Subcutaneous abdominal adipose tissue (tissue), 5 donors: ENCODE data around the gene MAPKBP1.

Experiments used
- H3K27ac ChIP-seq: one replicate; pipeline ENCODE4 v1.7.0; 2013; ENCODE audit warnings: low read depth, mild to moderate bottlenecking, inconsistent platforms, low read length, moderate library complexity
- H3K27me3 ChIP-seq, 5 donors: one replicate each; pipeline ENCODE4 v1.7.0; 2013; ENCODE audit warnings: low read length in 5 of 5, inconsistent platforms in 1 of 5; ENCODE audit not compliant: control insufficient read depth in 5 of 5, insufficient read depth in 4 of 5
- H3K36me3 ChIP-seq, 5 donors: one replicate each; pipeline ENCODE4 v1.7.0; 2013; ENCODE audit warnings: low read length in 5 of 5; ENCODE audit not compliant: control insufficient read depth in 5 of 5, insufficient read depth in 5 of 5
- H3K4me1 ChIP-seq, 5 donors: one replicate each; pipeline ENCODE4 v1.7.0; 2013; ENCODE audit warnings: low read length in 5 of 5, mild to moderate bottlenecking in 3 of 5, moderate library complexity in 1 of 5; ENCODE audit not compliant: control insufficient read depth in 5 of 5, insufficient read depth in 5 of 5
- H3K4me3 ChIP-seq, 5 donors: one replicate each; pipeline ENCODE4 v1.7.0; 2013; ENCODE audit warnings: low read length in 5 of 5, low read depth in 1 of 5
- H3K9ac ChIP-seq, 5 donors: one replicate each; pipeline ENCODE4 v1.7.0; 2013; ENCODE audit warnings: low read length in 5 of 5, mild to moderate bottlenecking in 4 of 5, moderate library complexity in 3 of 5
- H3K9me3 ChIP-seq, 5 donors: one replicate each; pipeline ENCODE4 v1.7.0; 2013; ENCODE audit warnings: low read length in 5 of 5; ENCODE audit not compliant: control insufficient read depth in 5 of 5
- donor health status: healthy.
- donor health status: healthy.
- donor health status: healthy.
- donor health status: healthy.
- donor health status: healthy.

MAPKBP1 gene

DNA sequence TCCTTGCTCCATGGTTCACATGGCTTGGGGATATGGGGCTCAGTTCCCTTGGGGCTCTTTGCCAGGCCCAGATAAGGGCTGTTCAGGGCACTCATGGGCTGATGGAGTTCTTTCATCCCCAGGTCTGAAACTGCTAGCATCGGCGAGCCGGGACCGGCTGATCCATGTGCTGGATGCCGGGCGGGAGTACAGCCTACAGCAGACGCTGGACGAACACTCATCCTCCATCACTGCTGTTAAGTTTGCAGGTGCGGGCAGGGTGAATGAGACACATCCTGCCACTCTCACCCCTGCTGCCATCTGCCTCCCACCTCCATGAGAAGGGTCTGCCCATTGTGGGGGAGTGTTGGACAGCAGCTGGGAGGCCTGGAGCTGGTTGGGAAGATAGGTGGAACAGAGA lies 42.5 kb downstream of the MAPKBP1 start:
- Histone ChIP-seq H3K36me3 (peaks cover 0 to 95% (median 85%) of the 10 kb centered on the region in 5 donors), H3K27me3 (no peaks in the 10 kb centered on the region), H3K9me3 (no peaks in the 10 kb centered on the region), H3K9ac (no peak overlapping the region), H3K4me1 (no peaks in the 10 kb centered on the region), H3K27ac (no peak overlapping the region), H3K4me3 (no peak overlapping the region)

GRCh38 chr15:41817327-41817726 lies 43.0 kb downstream of the MAPKBP1 start:
- no peak overlapping the region for H3K9ac ChIP-seq
- no peak overlapping the region for H3K4me3 ChIP-seq
- H3K9me3 ChIP-seq: no peaks in the 10 kb centered on the region
- H3K4me1 ChIP-seq: no peaks in the 10 kb centered on the region
- H3K36me3 ChIP-seq: peaks cover 0 to 95% (median 83%) of the 10 kb centered on the region in 5 donors
- H3K27ac ChIP-seq: no peak overlapping the region
- H3K27me3 ChIP-seq: no peaks in the 10 kb centered on the region

DNA sequence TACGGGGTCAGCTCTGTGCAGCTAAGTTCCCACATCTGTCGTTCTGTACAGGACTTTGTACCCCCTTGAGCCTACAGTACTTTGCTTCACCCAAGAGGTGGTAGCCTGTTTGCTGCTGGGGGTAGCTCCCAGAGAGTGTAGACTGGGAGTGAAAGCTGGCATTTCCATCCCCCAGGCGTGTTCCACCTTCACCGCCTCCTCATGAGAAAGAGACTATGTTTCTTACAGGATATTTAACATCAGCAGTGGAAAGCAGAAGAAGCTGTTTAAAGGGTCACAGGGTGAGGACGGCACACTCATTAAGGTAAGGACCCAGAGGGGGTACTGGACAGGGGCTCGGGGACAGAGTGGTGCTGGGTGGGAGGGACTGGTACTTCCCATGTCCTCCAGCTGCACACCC lies 43.5 kb downstream of the MAPKBP1 start:
- peaks cover 0 to 95% (median 83%) of the 10 kb centered on the region in 5 donors for H3K36me3 ChIP-seq

GRCh38 chr15:41819455-41820050 lies 45.3 kb downstream of the MAPKBP1 start:
- Histone ChIP-seq H3K27ac (no peak overlapping the region), H3K27me3 (no peaks in the 10 kb centered on the region), H3K9me3 (no peaks in the 10 kb centered on the region), H3K4me1 (no peaks in the 10 kb centered on the region), H3K4me3 (no peak overlapping the region), H3K9ac (no peak overlapping the region), H3K36me3 (peaks cover 0 to 97% (median 85%) of the 10 kb centered on the region in 5 donors)

More for the DNA sequence above, 43.5 kb downstream of the MAPKBP1 start:
- Histone ChIP-seq H3K4me1 (no peaks in the 10 kb centered on the region), H3K27ac (no peak overlapping the region), H3K27me3 (no peaks in the 10 kb centered on the region), H3K9ac (no peak overlapping the region), H3K9me3 (no peaks in the 10 kb centered on the region), H3K4me3 (no peak overlapping the region)

DNA sequence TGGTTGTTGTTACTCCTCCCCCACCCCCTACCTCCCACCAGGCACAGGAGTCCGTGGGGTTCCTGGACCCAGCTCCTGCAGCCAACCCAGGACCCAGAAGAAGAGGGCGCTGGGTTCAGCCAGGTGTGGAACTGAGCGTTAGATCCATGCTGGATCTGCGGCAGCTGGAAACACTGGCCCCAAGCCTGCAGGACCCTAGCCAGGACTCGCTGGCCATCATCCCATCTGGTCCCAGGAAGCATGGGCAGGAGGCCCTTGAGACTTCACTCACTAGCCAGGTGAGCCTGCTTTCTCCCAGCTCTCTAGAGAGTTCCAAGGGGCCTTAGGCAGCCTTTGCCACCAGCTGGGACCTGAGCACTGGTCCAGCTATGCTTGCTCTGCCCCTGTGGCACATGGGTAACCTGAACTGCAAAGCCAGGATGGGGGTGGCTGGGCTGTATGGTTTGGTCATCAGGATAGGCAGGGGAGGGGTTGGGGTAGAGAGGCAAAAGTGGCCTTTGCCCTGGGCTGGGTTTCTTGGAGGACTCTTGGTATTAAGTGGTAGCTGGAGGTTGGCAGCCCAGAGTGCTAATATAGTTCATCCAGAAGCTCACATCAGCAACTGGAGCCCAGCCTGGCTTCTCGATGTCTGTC lies 46.6 kb downstream of the MAPKBP1 start:
- no peaks in the 10 kb centered on the region for H3K4me1 ChIP-seq
- H3K36me3 ChIP-seq: peaks cover 0 to 96% (median 83%) of the 10 kb centered on the region in 5 donors
- no peaks in the 10 kb centered on the region for H3K9me3 ChIP-seq
- H3K27me3 ChIP-seq: no peaks in the 10 kb centered on the region
- H3K4me3 ChIP-seq: no peak overlapping the region
- no peak overlapping the region for H3K9ac ChIP-seq
- H3K27ac ChIP-seq: no peak overlapping the region

DNA sequence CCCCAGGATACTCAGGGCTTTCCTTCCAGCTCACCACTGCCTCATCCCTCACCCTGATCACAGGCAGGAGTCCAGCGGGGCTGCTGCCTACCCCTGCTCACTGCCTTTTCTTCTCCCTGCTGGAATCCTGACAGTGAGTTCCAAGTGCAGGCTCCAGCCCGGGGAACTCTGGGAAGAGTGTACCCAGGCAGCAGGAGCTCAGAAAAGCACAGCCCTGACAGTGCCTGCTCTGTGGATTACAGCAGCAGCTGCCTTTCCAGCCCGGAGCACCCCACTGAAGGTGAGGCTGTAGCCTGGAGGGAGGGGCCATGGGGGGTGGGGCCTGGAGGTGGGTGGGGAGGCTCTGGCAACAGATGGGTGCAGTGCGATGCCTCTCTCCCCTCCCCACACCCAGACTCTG lies 47.5 kb downstream of the MAPKBP1 start:
- no peaks in the 10 kb centered on the region for H3K27me3 ChIP-seq
- H3K4me1 ChIP-seq: no peaks in the 10 kb centered on the region
- peaks cover 0 to 93% (median 81%) of the 10 kb centered on the region in 5 donors for H3K36me3 ChIP-seq
- H3K4me3 ChIP-seq: no peak overlapping the region
- no peak overlapping the region for H3K9ac ChIP-seq
- no peaks in the 10 kb centered on the region for H3K9me3 ChIP-seq
- no peak overlapping the region for H3K27ac ChIP-seq

- H3K36me3 ChIP-seq: peaks cover 0 to 87% (median 74%) of the 10 kb centered on the region in 5 donors
- H3K4me1 ChIP-seq: peaks cover 0 to 5% (median 4%) of the 10 kb centered on the region in 5 donors
- no peaks in the 10 kb centered on the region for H3K9me3 ChIP-seq
These were observed 48.2 kb downstream of the MAPKBP1 start for GRCh38 chr15:41822471-41822870.

DNA sequence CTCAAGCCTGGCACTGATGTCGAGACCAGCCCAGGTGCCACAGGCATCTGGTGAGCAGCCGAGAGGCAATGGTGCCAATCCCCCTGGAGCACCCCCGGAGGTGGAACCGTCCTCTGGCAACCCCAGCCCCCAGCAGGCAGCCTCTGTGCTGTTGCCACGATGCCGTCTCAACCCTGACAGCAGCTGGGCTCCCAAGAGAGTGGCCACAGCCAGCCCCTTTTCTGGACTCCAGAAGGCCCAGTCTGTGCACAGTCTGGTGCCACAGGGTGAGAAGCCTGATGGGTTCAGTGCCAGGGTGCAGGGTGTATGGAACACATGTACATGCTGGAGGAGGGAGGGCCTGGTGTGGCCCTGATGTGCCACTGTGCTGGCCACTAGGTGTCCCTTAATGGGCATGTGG lies 48.7 kb downstream of the MAPKBP1 start:
- Histone ChIP-seq H3K9ac (no peak overlapping the region), H3K27me3 (no peaks in the 10 kb centered on the region), H3K4me3 (no peak overlapping the region), H3K4me1 (peaks cover 0 to 7% (median 6%) of the 10 kb centered on the region in 5 donors), H3K27ac (no peak overlapping the region), H3K9me3 (no peaks in the 10 kb centered on the region), H3K36me3 (peaks cover 0 to 82% (median 69%) of the 10 kb centered on the region in 5 donors)

More at GRCh38 chr15:41822471-41822870, 48.2 kb downstream of the MAPKBP1 start:
- no peak overlapping the region for H3K27ac ChIP-seq
- H3K4me3 ChIP-seq: no peak overlapping the region
- H3K9ac ChIP-seq: no peak overlapping the region
- H3K27me3 ChIP-seq: no peaks in the 10 kb centered on the region

DNA sequence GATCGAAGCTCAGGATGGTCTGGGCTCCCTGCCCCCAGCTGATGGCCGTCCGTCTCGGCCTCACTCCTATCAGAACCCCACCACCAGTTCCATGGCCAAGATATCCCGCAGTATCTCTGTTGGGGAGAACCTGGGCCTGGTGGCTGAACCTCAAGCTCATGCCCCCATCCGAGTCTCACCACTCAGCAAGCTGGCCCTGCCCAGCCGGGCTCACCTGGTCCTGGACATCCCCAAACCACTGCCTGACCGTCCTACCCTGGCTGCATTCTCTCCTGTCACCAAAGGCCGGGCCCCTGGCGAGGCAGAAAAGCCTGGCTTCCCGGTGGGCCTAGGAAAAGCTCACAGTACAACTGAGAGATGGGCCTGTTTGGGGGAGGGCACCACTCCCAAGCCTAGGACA lies 49.2 kb downstream of the MAPKBP1 start:
- peaks cover 0 to 76% (median 64%) of the 10 kb centered on the region in 5 donors for H3K36me3 ChIP-seq
- no peaks in the 10 kb centered on the region for H3K27me3 ChIP-seq

DNA sequence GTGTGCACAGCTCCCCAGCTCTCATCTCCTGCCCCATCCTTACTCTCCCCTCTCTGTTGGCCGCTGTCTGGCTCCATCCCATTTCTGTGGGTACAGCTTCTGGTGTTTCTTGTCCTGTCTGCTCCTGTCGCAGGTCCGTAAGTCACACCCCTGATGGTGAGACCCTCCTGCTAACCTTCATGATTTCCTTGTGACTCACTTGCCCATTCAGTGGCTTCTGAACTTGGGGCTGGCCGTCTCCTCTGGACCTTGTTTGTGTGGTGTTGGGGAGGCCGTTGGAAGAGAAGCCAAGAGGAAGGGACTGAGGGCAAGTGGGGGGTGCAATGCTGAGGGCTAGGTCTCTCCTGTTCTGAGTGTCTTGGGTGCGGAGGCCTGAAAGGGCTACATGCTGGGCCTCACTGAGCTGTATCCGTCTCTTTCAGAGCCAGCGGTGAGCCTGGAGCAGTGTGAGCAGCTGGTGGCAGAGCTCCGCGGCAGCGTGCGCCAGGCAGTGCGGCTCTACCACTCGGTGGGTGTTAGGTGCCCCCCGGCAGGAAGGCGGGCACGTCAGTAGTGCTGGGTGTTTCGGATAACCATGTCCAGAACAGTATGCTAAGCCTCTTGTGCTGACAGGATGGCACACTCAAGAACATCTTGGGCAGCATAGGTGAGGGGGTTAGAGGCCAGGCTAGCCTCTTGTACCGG lies 49.9 kb downstream of the MAPKBP1 start:
- H3K9ac ChIP-seq: no peak overlapping the region
- H3K27me3 ChIP-seq: no peaks in the 10 kb centered on the region
- no peaks in the 10 kb centered on the region for H3K9me3 ChIP-seq
- H3K27ac ChIP-seq: no peak overlapping the region
- peaks cover 0 to 69% (median 57%) of the 10 kb centered on the region in 5 donors for H3K36me3 ChIP-seq
- peaks cover 0 to 18% (median 16%) of the 10 kb centered on the region in 5 donors for H3K4me1 ChIP-seq
- H3K4me3 ChIP-seq: no peak overlapping the region

More for the DNA sequence above, 49.2 kb downstream of the MAPKBP1 start:
- Histone ChIP-seq H3K9me3 (no peaks in the 10 kb centered on the region), H3K4me1 (peaks cover 0 to 11% (median 9%) of the 10 kb centered on the region in 5 donors), H3K4me3 (no peak overlapping the region), H3K9ac (no peak overlapping the region), H3K27ac (no peak overlapping the region)
